ENCODE measurements around the gene PHF19. TPM values are rescaled to one million over a fixed set of nuclear protein-coding genes. Genes with fewer than 3 reads are reported as not detected.
A peak's percentile ranks its signal among the peaks of the same experiment; 100 is the strongest.

The PHF19 gene
- total RNA-seq, 1 experiment from 2014 or later = 66.8 TPM

GRCh38 chr9:120851449-120851848 is 25.5 kb downstream of the PHF19 start:
- H3K79me2 ChIP-seq (ENCODE audit: insufficient read depth, low read length) = no peaks in the 10 kb centered on the region
- H2AK5ac ChIP-seq (ENCODE audit: insufficient read length, low read length) = no peak overlapping the region
- no peak overlapping the region for H3T11ph ChIP-seq (ENCODE audit: low read length)
- no peak overlapping the region for H2BK20ac ChIP-seq (ENCODE audit: low read depth, low read length, poor library complexity, severe bottlenecking)
- no peak overlapping the region for H4K8ac ChIP-seq (replicated peaks; ENCODE audit: insufficient read length, low read depth, low read length)
- no peaks in the 10 kb centered on the region for H3K79me1 ChIP-seq (ENCODE audit: insufficient read depth, low read depth, low read length, poor library complexity, severe bottlenecking)
- Mint-ChIP-seq H3K36me3 (ENCODE audit: insufficient read depth in 1 of 3, low read depth in 3 of 3) (peaks cover 0 to 3% (median 0%) of the 10 kb centered on the region in 3 experiments; a peak in 1 of 7 replicates), H3K4me1 (peaks cover 32 to 35% of the 10 kb centered on the region in 2 experiments), H3K27ac (peak overlapping the region; percentile 90 to 97 (median 95); a peak in 5 of 7 replicates), H3K4me3 (no peak overlapping the region), H3K9me3 (no peaks in the 10 kb centered on the region), H3K27me3 (ENCODE audit: low read depth) (no peaks in the 10 kb centered on the region)
- no peak overlapping the region for H2BK5ac ChIP-seq (ENCODE audit: insufficient read length, low read length)
- H3K9me3 ChIP-seq (ENCODE audit: control insufficient read depth, low read depth, low read length) = no peaks in the 10 kb centered on the region
- no peak overlapping the region for H3K14ac ChIP-seq (ENCODE audit: insufficient read depth, low read length)
- H3K4me2 ChIP-seq (ENCODE audit: insufficient read depth, insufficient read length, low read length) = no peak overlapping the region
- H3K23ac ChIP-seq (ENCODE audit: insufficient read length, low read depth, low read length) = no peak overlapping the region
- no peak for TF ChIP-seq CTCF (conservative IDR thresholded peaks at IDR 0.05)
- H2BK120ac ChIP-seq (ENCODE audit: low read depth, low read length, poor library complexity, severe bottlenecking) = no peak overlapping the region
- H3K27me3 ChIP-seq (ENCODE audit: insufficient read depth, low read length) = no peaks in the 10 kb centered on the region
- H4K20me1 ChIP-seq (ENCODE audit: control insufficient read depth, insufficient read depth, insufficient read length) = no peaks in the 10 kb centered on the region
- no peak for DNase-seq
- H3K18ac ChIP-seq (ENCODE audit: insufficient read length, low read depth, low read length) = no peak overlapping the region
- H3K4me1 ChIP-seq (ENCODE audit: insufficient read depth, low read length) = peaks cover 13% of the 10 kb centered on the region; the same call in 1 of the 2 replicates
- H4K91ac ChIP-seq (ENCODE audit: insufficient read length, low read depth, low read length) = no peak overlapping the region
- H2AFZ ChIP-seq (ENCODE audit: low read length) = no peak overlapping the region
- no peak overlapping the region for H2BK12ac ChIP-seq (ENCODE audit: insufficient read length, low read depth, low read length)
- no peak overlapping the region for H3K9ac ChIP-seq (ENCODE audit: extremely low read depth, insufficient read length, low read length)
- WGBS (ENCODE audit: extremely low coverage, insufficient read length, low lambda C conversion rate) = no CpG with 5 or more reads among the region's 1 CpG
- no peak overlapping the region for H3K56ac ChIP-seq (ENCODE audit: insufficient read length, low read depth, low read length)
- H2BK15ac ChIP-seq (ENCODE audit: low read depth, low read length) = no peak overlapping the region
- no peak overlapping the region for H3K4ac ChIP-seq (ENCODE audit: low read depth, low read length)
- H3K23me2 ChIP-seq (ENCODE audit: insufficient read length, low read depth, low read length, poor library complexity, severe bottlenecking) = no peaks in the 10 kb centered on the region
- no peak overlapping the region for H3K27ac ChIP-seq (ENCODE audit: insufficient read length, low read depth, low read length)
- no peak overlapping the region for H4K5ac ChIP-seq (ENCODE audit: insufficient read length, low read depth, low read length)

Measured in H9 (cell line).